C4-2B (cell line): ENCODE results near the gene TREM2.

Experiments
- ZFX ChIP-seq: fragments of 450-650 bp; IDR thresholded peaks from 2 replicates; pipeline ENCODE4 v1.6.1; 2017
- TF ChIP-seq, protein P1 (sequence below): fragments of 450-650 bp; conservative IDR thresholded peaks from 2 replicates; pipeline ENCODE4 v1.5.1; 2017; ENCODE audit warnings: mild to moderate bottlenecking

DNA sequence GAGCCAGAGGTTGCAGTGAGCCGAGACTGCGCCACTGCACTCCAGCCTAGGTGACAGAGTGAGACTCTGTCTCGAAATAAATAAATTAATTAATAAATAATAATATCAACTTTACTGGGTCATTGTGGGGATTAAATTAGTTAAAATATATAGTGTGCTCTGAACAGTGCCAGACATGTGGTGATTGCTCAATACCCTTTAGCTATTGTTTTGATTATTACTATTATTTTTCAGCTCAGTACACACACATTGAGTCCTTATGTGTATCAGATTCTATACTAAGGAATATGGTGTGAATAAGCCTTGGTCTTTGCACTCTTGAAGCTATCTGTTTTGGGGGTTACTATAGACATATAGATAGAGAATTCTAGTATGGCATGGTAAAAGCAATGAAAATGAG is 37.6 kb downstream of the TREM2 start:
- TF ChIP-seq, protein P1, sequence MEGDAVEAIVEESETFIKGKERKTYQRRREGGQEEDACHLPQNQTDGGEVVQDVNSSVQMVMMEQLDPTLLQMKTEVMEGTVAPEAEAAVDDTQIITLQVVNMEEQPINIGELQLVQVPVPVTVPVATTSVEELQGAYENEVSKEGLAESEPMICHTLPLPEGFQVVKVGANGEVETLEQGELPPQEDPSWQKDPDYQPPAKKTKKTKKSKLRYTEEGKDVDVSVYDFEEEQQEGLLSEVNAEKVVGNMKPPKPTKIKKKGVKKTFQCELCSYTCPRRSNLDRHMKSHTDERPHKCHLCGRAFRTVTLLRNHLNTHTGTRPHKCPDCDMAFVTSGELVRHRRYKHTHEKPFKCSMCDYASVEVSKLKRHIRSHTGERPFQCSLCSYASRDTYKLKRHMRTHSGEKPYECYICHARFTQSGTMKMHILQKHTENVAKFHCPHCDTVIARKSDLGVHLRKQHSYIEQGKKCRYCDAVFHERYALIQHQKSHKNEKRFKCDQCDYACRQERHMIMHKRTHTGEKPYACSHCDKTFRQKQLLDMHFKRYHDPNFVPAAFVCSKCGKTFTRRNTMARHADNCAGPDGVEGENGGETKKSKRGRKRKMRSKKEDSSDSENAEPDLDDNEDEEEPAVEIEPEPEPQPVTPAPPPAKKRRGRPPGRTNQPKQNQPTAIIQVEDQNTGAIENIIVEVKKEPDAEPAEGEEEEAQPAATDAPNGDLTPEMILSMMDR: no peak
- no peak for TF ChIP-seq ZFX
